Activated naive CD4-positive, alpha-beta T cell treated with anti-CD3 and anti-CD28 coated beads, Interleukin-2, amount 10 ng/mL, durations not matched to agents 7 days and 5 days (primary cell): ENCODE data around the gene MALRD1.

Source experiments
- CTCF ChIA-PET: fragments of 350-600 bp; sonication (Branson Sonifier 250); formaldehyde crosslinking; loops from one replicate; lab custom pipeline; 2021; ENCODE audit warnings: antibody characterized with exemption; lab: Charles Lee
- DNase-seq: peaks from one replicate; pipeline ENCODE4 v3.0.0-alpha.2; 2020
- H3K27ac Mint-ChIP-seq: one replicate; pipeline ENCODE4 v1.8.0; 2021; ENCODE audit warnings: mild to moderate bottlenecking, moderate library complexity, mixed read lengths
- H3K27me3 Mint-ChIP-seq: one replicate; pipeline ENCODE4 v1.8.0; 2021; ENCODE audit warnings: mild to moderate bottlenecking, mixed read lengths
- H3K36me3 Mint-ChIP-seq: one replicate; pipeline ENCODE4 v1.8.0; 2021; ENCODE audit warnings: mixed read lengths
- H3K4me1 Mint-ChIP-seq: one replicate; pipeline ENCODE4 v1.8.0; 2021; ENCODE audit warnings: mixed read lengths
- H3K4me3 Mint-ChIP-seq: one replicate; pipeline ENCODE4 v1.8.0; 2021; ENCODE audit warnings: mild to moderate bottlenecking, moderate library complexity, mixed read lengths
- H3K9me3 Mint-ChIP-seq: one replicate; pipeline ENCODE4 v1.8.0; 2021; ENCODE audit warnings: mixed read lengths

MALRD1 gene

GRCh38 chr10:19688344-19688743 is 639.7 kb downstream of the MALRD1 start:
- no peaks in the 10 kb centered on the region for H3K27me3 Mint-ChIP-seq
- peaks cover 5% of the 10 kb centered on the region for H3K9me3 Mint-ChIP-seq
- no peak overlapping the region for H3K4me3 Mint-ChIP-seq
- no peaks in the 10 kb centered on the region for H3K36me3 Mint-ChIP-seq
- CTCF ChIA-PET, result no interaction called here
- no peak for DNase-seq
- no peak overlapping the region for H3K27ac Mint-ChIP-seq
- no peaks in the 10 kb centered on the region for H3K4me1 Mint-ChIP-seq

DNA sequence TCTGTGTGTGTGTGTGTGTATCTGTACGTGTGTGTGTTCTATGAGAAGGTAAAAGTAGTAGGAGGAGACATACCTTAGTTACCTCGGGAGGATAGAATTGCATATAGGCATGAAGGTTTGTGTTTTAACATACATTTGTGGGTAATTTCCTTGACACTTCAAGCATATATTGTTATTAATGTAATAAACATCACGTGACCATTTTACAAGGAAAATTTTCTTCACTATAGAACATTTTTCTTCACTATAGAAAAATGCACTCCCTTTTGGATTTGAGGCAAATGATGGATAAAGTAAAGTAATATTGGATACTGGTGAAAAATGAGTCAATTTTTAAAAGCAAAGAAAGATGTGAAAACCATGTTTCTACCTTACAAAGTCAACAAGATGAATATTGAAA is 640.6 kb downstream of the MALRD1 start:
- CTCF ChIA-PET, result no interaction called here
- no peaks in the 10 kb centered on the region for H3K4me1 Mint-ChIP-seq
- H3K27ac Mint-ChIP-seq, result no peak overlapping the region
- no peak overlapping the region for H3K4me3 Mint-ChIP-seq
- H3K27me3 Mint-ChIP-seq, result no peaks in the 10 kb centered on the region
- no peaks in the 10 kb centered on the region for H3K36me3 Mint-ChIP-seq
- H3K9me3 Mint-ChIP-seq, result peaks cover 7% of the 10 kb centered on the region
- no peak for DNase-seq

DNA sequence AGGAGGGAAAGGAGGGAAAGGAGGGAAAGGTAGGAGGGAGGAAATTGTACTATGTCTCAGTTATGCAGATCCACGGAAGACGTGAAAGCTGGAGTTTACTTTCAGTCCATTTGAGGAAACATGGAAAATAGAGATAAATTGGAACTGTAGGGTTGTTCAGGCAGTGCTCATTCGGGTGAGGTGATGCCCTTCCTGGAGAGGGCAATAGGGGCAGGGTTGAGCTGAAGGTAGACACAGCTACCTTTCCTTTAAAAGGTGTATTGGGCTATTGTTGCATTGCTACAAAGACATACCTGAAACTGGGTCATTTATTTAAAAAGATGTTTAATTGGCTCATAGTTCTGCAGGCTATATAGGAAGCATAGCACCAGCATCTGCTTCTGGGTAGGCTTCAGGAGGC is 650.7 kb downstream of the MALRD1 start:
- no peaks in the 10 kb centered on the region for H3K4me1 Mint-ChIP-seq
- H3K27ac Mint-ChIP-seq, result no peak overlapping the region
- peaks cover 19% of the 10 kb centered on the region for H3K9me3 Mint-ChIP-seq
- no peak for DNase-seq
- CTCF ChIA-PET, result no interaction called here
- H3K4me3 Mint-ChIP-seq, result no peak overlapping the region
- no peaks in the 10 kb centered on the region for H3K27me3 Mint-ChIP-seq
- no peaks in the 10 kb centered on the region for H3K36me3 Mint-ChIP-seq

DNA sequence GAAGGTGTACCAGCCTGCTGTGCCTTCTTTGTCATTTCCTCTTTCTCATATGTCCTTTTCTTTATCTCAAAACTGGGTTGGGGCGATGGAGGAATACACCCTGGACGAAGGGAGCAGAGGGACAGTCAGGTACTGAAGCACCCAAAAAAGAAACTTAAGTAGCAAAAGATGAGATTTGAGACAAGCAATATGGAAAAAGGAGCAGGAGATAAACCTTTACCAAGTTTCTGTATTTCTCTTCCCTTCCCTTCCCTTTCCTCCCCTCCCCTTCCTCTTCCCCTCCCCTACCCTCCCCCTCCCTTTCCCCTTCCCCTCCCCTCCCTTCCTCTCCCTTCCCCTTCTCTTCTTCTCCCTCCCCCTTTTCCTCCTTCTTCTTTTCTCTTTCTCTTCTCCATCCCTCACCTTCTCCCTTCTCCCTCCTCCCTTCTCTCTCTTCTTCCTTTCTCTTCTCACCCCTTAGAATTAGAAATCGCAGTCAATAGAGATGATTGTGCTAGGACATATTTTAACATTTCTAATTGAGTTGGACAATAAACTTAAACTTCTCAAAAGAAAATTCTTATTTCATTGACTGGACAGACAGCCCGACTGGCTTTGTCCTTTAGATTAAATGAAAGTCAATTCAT is 652.9 kb downstream of the MALRD1 start:
- DNase-seq, result no peak
- no peaks in the 10 kb centered on the region for H3K27me3 Mint-ChIP-seq
- no peaks in the 10 kb centered on the region for H3K4me1 Mint-ChIP-seq
- H3K4me3 Mint-ChIP-seq, result no peak overlapping the region
- H3K9me3 Mint-ChIP-seq, result peaks cover 22% of the 10 kb centered on the region
- H3K36me3 Mint-ChIP-seq, result no peaks in the 10 kb centered on the region
- H3K27ac Mint-ChIP-seq, result no peak overlapping the region
- CTCF ChIA-PET, result no interaction called here

GRCh38 chr10:19702215-19702614 is 653.6 kb downstream of the MALRD1 start:
- H3K4me3 Mint-ChIP-seq, result no peak overlapping the region
- CTCF ChIA-PET, result no interaction called here
- no peaks in the 10 kb centered on the region for H3K36me3 Mint-ChIP-seq
- H3K4me1 Mint-ChIP-seq, result no peaks in the 10 kb centered on the region
- peaks cover 22% of the 10 kb centered on the region for H3K9me3 Mint-ChIP-seq
- no peak for DNase-seq
- no peak overlapping the region for H3K27ac Mint-ChIP-seq
- H3K27me3 Mint-ChIP-seq, result no peaks in the 10 kb centered on the region

DNA sequence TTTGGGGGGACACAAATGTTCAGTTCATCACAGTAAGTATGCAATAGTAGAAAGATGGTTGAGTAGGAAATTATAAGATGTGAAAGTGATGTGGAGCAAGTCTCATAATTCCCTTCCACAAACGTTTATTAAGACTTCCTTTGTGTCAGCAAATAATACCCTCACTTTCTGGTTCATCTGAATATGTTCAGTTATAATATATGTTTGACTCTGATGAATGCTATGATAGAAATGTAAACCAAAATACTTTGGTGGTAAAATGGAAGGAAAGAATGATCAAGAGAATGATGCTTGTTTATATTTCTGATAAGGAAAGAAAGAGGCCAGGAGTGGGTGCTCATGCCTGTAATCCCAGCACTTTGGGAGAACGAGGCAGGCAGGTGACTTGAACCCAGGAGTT is 655.9 kb downstream of the MALRD1 start:
- H3K4me3 Mint-ChIP-seq, result no peak overlapping the region
- no peak for DNase-seq
- no peaks in the 10 kb centered on the region for H3K27me3 Mint-ChIP-seq
- H3K9me3 Mint-ChIP-seq, result peaks cover 11% of the 10 kb centered on the region
- H3K4me1 Mint-ChIP-seq, result no peaks in the 10 kb centered on the region
- no peak overlapping the region for H3K27ac Mint-ChIP-seq
- no peaks in the 10 kb centered on the region for H3K36me3 Mint-ChIP-seq
- CTCF ChIA-PET, result no interaction called here

DNA sequence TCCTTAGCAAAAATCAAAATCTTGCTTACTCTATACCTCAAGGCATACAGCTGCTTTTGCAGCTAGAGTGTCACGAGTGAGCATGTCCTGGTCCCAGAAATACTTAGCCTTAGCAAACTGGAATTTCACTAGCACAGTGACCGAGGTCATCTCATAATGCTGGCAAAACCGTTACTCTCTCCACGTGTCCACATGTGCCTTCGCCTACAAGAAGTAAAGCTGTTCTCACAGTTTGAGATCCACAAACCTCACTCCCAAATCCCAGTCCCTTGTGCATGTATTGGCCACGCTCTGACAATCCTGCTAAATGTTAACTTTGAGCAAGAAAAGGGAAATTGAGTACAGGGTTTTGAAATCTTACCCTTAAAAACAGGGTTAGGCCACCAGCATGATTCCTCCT is 656.6 kb downstream of the MALRD1 start:
- Mint-ChIP-seq H3K9me3 (peaks cover 11% of the 10 kb centered on the region), H3K27ac (no peak overlapping the region), H3K27me3 (no peaks in the 10 kb centered on the region), H3K36me3 (no peaks in the 10 kb centered on the region), H3K4me3 (no peak overlapping the region), H3K4me1 (no peaks in the 10 kb centered on the region)
- CTCF ChIA-PET, result no interaction called here
- DNase-seq, result no peak

DNA sequence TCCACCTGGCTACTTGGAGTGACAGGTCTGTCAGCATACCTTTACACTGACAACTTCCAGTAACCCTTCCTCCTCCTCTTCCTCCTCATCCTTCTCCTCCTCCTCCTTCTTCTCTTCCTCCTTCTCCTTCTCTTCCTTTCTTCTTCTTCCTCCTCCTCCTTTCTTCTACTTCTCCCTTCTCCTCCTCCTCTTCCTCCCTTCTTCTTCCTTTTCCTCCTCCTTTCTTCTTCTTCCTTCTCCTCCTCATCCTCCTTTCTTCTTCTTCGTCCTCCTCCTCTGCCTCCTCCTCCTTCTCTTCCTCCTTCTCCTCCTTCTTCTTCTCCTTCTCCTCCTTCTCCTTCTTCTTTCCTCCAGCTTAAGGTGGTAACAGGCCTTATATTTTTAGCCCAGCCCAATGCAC is 658.3 kb downstream of the MALRD1 start:
- H3K27ac Mint-ChIP-seq, result no peak overlapping the region
- H3K4me1 Mint-ChIP-seq, result no peaks in the 10 kb centered on the region
- CTCF ChIA-PET, result no interaction called here
- no peak overlapping the region for H3K4me3 Mint-ChIP-seq
- no peak for DNase-seq
- no peaks in the 10 kb centered on the region for H3K36me3 Mint-ChIP-seq
- H3K27me3 Mint-ChIP-seq, result no peaks in the 10 kb centered on the region
- H3K9me3 Mint-ChIP-seq, result peaks cover 18% of the 10 kb centered on the region

- peaks cover 18% of the 10 kb centered on the region for H3K9me3 Mint-ChIP-seq
- CTCF ChIA-PET, result no interaction called here
Measured at GRCh38 chr10:19707376-19707775, 658.8 kb downstream of the MALRD1 start.

DNA sequence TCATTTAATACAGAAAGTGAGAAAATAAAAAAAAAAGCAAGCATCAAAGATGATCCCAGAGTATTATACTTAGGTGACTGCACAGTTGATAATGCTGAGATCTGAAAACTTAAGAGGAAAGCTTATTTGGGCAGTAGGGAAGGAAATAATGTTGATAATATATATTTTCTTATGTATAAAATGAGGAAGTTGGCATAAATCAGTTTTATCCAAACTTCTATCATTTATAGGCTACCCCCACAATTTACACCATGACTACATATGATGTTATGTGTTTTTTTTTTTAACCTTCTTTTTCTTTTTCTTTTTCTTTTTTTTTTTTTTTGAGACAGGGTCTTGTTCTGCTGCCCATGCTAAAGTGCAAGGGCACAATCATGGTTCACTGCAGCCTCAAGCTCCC is 659.4 kb downstream of the MALRD1 start:
- Mint-ChIP-seq H3K4me3 (no peak overlapping the region), H3K9me3 (peaks cover 19% of the 10 kb centered on the region), H3K4me1 (no peaks in the 10 kb centered on the region), H3K27ac (no peak overlapping the region), H3K36me3 (no peaks in the 10 kb centered on the region), H3K27me3 (no peaks in the 10 kb centered on the region)
- CTCF ChIA-PET, result no interaction called here
- DNase-seq, result no peak

More at GRCh38 chr10:19707376-19707775, 658.8 kb downstream of the MALRD1 start:
- no peak overlapping the region for H3K4me3 Mint-ChIP-seq
- H3K36me3 Mint-ChIP-seq, result no peaks in the 10 kb centered on the region
- DNase-seq, result no peak
- H3K27ac Mint-ChIP-seq, result no peak overlapping the region
- no peaks in the 10 kb centered on the region for H3K4me1 Mint-ChIP-seq
- H3K27me3 Mint-ChIP-seq, result no peaks in the 10 kb centered on the region

DNA sequence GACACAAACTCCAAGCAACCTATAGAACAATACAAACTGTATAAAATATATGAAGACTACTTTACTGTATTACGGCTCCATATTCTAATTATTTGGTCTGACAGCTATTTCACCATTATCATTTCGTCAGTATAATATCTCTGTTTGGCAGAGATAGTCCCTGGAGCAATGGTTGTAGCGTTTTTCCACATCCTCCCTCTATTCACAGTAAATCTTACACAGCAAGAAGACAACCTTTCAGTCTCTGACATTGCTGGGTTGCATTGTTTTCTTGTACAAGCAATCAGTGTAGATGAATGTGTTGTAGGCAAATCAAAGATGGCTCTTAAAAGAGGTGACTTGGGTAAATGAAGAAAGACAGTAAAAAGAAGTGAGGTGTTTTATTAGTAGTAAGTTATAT is 662.0 kb downstream of the MALRD1 start:
- H3K4me1 Mint-ChIP-seq, result no peaks in the 10 kb centered on the region
- peaks cover 29% of the 10 kb centered on the region for H3K9me3 Mint-ChIP-seq
- no peaks in the 10 kb centered on the region for H3K27me3 Mint-ChIP-seq
- H3K4me3 Mint-ChIP-seq, result no peak overlapping the region
- DNase-seq, result no peak
- H3K36me3 Mint-ChIP-seq, result no peaks in the 10 kb centered on the region
- H3K27ac Mint-ChIP-seq, result no peak overlapping the region
- CTCF ChIA-PET, result no interaction called here

- no peak for DNase-seq
- Mint-ChIP-seq H3K9me3 (peaks cover 28% of the 10 kb centered on the region), H3K27ac (no peak overlapping the region), H3K4me1 (no peaks in the 10 kb centered on the region), H3K4me3 (no peak overlapping the region), H3K27me3 (no peaks in the 10 kb centered on the region), H3K36me3 (no peaks in the 10 kb centered on the region)
- CTCF ChIA-PET, result no interaction called here
Measured at GRCh38 chr10:19713159-19713558, 664.6 kb downstream of the MALRD1 start.

DNA sequence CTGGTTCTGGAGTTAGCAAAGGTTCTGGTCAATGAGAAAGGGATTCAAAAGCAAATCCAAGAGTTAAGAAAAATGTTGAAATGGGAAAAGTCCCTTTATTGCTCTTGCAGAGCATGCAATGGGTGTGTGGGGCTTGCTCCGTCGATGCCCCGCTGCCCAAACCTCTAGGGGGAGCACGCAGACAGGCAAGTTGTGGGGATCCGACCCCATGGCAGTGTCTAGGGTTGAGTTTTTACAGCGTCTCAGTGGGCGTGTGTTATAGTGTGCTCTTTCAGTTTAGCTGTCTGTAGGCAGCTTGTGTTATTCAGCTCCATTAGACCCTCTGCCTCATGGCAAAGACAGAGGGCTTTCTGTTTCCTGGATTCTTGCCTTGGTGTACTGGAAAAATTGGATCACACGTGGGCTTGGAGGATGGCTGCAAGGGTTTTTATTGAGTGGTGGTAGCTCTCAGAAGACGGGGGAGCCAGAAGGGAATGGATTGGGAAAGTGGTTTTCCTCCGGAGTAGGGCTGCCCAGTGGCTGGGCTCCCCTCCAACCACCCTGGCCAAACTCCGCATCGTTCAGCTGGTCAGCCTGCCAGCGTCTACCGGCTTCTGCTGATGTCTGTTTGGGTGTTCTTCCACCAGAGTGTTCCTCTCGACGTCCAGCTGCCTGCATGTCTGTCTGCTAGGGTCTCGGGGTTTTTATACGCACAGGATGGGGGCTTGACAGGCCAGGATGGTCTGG is 665.4 kb downstream of the MALRD1 start:
- Mint-ChIP-seq H3K36me3 (no peaks in the 10 kb centered on the region), H3K9me3 (peaks cover 31% of the 10 kb centered on the region), H3K27ac (no peak overlapping the region), H3K27me3 (no peaks in the 10 kb centered on the region), H3K4me3 (no peak overlapping the region), H3K4me1 (no peaks in the 10 kb centered on the region)
- DNase-seq, result no peak
- CTCF ChIA-PET, result no interaction called here

GRCh38 chr10:19719284-19719683 is 670.7 kb downstream of the MALRD1 start:
- Mint-ChIP-seq H3K4me3 (no peak overlapping the region), H3K27me3 (no peaks in the 10 kb centered on the region), H3K36me3 (no peaks in the 10 kb centered on the region), H3K27ac (no peak overlapping the region), H3K9me3 (peaks cover 18% of the 10 kb centered on the region), H3K4me1 (no peaks in the 10 kb centered on the region)
- CTCF ChIA-PET, result no interaction called here
- no peak for DNase-seq

DNA sequence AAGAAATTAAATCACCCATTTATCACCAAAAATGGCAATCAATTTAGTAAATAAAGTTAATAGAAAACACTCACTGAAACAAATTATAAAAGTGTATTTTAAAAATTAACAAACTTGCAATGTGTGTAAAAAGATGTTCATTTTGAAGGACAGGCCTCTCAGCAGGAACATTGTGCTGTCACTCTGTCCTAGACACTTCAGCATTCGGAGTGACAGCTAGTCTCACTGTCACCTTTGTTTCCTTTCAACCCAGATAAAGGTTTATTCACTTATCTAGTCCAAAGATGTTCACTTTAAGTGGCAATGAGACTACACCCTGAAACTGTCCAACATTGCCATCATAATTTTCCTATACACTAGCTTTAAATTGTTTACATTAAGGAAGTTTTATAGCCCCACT is 675.7 kb downstream of the MALRD1 start:
- CTCF ChIA-PET, result no interaction called here
- H3K4me1 Mint-ChIP-seq, result no peaks in the 10 kb centered on the region

More for the DNA sequence above, 675.7 kb downstream of the MALRD1 start:
- no peak overlapping the region for H3K4me3 Mint-ChIP-seq
- H3K27ac Mint-ChIP-seq, result no peak overlapping the region
- DNase-seq, result no peak
- H3K36me3 Mint-ChIP-seq, result no peaks in the 10 kb centered on the region
- peaks cover 10% of the 10 kb centered on the region for H3K9me3 Mint-ChIP-seq
- no peaks in the 10 kb centered on the region for H3K27me3 Mint-ChIP-seq
